GM19043 (cell line): ENCODE results near the gene LPCAT2.

Experiments
- ATAC-seq: cut with Tn5 transposase; IDR thresholded peaks from one replicate; pipeline ENCODE4 v1.9.1; 2021; ENCODE audit warnings: low read depth; ENCODE audit not compliant: unreplicated experiment

Gene LPCAT2

DNA sequence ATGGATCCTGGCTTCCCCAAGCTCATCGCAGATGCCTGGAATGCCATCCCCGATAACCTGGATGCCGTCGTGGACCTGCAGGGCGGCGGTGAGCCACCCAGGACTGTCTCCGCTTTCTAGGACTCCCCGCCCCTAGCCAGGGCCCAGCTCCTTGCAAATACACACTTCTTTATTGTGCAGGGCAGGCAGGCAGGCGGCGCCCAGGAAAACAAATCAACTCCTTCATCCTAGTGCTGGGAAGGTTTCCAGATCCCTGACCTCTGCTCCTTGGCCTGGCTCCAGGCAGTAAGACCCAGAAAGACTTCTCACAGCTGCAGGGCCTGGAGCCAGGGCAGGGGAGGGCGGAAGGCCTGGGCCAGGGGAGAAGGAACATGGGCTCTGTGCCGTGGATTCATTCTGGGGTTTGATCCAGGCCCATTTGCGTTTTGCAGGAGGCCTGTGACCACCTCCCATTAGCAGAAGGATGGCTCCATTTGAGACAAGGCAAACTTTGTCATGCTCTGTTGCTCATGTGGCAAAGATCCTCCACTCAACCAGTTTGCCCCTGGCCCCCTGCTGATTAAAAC lies 6.0 kb upstream of the LPCAT2 start:
- no peak for ATAC-seq

DNA sequence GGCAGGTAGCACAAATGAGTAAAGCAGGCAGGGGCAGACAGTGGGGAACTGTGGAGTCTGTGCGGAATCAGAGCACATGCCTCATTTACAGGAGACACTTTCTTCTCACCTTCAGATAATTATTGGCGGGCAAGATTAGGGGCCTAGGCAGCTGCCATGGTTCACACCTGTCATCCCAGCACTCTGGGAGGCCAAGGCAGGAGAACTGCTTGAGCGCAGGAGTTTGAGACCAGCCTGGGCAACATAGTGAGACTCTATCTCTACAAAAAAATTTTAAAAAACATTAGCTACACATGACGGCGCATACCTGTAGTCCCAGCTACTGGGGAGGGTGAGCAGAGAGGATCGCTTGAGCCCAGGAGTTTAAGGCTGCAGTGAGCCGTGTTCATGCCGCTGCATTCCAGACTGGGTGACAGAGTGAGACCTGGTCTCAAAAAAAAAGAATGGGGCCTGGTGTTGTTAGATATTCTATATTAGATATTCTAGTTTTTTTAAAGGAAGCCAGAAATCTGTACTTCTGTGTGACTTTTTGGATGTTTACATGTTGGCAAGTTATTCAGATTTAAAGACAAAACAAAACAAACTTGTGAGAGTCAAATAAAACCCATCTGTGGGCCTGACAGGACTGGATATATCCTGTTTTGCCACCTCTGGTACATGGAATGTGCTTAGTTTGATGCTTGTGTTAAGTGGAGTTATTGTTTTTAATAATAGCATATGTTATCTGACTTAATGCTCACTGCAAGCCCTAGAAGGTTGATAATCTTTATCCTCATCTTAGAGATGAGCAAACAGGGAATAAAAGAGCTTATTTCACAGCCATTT lies 4.9 kb upstream of the LPCAT2 start:
- no peak for ATAC-seq

DNA sequence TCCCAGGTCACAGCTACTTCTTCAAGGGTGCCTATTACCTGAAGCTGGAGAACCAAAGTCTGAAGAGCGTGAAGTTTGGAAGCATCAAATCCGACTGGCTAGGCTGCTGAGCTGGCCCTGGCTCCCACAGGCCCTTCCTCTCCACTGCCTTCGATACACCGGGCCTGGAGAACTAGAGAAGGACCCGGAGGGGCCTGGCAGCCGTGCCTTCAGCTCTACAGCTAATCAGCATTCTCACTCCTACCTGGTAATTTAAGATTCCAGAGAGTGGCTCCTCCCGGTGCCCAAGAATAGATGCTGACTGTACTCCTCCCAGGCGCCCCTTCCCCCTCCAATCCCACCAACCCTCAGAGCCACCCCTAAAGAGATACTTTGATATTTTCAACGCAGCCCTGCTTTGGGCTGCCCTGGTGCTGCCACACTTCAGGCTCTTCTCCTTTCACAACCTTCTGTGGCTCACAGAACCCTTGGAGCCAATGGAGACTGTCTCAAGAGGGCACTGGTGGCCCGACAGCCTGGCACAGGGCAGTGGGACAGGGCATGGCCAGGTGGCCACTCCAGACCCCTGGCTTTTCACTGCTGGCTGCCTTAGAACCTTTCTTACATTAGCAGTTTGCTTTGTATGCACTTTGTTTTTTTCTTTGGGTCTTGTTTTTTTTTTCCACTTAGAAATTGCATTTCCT lies 3.4 kb upstream of the LPCAT2 start:
- no peak for ATAC-seq

DNA sequence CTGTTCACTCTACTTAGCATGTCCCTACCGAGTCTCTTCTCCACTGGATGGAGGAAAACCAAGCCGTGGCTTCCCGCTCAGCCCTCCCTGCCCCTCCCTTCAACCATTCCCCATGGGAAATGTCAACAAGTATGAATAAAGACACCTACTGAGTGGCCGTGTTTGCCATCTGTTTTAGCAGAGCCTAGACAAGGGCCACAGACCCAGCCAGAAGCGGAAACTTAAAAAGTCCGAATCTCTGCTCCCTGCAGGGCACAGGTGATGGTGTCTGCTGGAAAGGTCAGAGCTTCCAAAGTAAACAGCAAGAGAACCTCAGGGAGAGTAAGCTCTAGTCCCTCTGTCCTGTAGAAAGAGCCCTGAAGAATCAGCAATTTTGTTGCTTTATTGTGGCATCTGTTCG lies 2.8 kb upstream of the LPCAT2 start:
- no peak for ATAC-seq

DNA sequence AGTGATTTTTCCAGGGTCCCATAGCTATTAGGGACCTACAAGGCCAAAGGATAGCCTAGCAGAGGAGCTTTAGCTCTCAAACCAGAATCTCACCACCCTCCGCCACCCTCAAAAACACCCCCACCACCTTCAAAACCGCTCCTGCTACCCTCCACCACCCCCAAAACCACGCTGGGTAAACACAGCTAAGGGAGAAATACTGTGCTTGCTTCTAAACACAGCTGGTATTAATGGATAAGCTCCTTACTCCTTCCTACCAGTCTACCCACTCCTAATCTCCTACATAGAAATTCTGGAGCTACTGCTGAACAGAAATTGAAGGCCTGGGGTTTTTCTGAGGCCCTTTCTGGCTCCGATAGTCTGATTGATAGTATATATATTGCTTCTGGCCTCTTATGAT lies 2.2 kb upstream of the LPCAT2 start:
- ATAC-seq, result no peak

DNA sequence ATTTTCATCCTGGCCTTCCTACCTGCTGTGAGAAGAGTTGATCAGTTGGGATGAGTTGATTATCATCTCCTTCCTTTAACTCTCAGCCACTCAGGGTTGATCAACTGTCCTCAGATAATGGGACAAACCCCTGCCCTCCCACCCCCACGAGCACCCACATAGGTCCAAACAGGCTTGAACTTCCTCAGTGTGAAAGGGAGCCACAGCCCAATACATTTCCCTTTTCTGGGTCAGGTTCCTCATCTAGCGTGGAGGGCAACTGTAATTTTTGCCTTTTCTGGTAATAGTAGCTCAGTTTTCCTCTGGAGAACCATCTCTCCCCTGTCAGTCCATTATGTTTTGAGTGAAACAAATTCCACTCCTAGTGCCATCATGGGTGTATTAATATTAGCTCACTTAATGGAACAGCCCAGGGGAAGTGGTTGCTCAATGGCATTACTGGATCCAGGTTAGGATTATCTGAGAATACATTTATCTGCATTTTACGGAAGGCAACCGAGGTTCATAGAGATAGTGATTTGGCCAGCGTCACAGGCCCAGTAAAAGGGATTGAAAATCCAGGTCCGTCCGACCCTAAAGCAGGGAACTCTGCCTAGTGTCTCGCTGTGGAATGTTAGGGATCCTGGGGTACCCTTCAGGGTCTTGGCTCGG lies 476 bp upstream of the LPCAT2 start:
- ATAC-seq, result no peak

DNA sequence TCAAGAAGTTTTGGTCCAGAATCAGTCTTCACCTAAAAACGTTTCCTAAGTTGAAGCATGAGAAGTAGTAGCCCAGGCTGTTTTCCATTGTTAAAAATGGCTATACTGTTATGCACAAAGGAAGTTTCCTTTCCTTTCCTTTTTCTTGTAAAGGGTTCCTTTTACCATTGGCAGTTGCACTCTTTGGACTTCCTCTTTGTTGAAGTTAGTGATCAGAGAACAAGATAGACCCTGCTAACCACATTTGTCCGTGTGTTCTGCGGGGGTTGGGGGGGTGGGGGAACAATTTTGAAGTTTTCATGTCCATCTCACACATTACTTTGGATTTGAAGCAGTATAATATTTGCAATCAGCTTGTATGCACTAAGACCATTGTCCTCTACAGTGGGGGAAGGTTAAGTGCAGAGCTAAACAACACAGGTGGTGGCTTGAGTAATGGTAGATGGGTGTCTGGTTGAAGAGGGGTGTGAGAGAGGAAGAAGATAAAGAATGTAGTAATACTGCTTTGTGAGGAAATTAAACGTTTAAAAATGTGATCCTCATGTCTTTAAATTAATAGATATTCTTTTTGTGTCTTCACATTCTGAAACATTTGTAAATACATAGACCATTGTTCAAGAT lies 1.4 kb downstream of the LPCAT2 start:
- no peak for ATAC-seq

DNA sequence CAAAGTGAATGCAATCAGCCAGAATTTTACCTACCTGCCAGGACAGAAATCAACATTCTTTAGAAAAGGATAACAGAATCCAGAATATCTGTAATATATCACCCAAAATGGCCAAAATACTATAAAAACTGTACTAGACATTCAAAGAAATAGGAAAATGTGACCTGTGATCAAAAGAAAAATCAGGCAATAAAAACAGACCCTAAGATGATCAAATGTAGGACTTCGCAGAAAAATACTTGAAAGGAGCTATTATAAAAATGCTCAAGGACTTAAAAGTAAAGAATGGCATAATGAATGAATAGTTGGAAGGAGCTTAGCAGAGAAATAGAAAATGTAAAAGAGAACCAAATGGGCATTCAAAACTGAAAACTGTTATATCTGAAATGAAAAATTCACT lies 4.1 kb downstream of the LPCAT2 start:
- ATAC-seq, result no peak

DNA sequence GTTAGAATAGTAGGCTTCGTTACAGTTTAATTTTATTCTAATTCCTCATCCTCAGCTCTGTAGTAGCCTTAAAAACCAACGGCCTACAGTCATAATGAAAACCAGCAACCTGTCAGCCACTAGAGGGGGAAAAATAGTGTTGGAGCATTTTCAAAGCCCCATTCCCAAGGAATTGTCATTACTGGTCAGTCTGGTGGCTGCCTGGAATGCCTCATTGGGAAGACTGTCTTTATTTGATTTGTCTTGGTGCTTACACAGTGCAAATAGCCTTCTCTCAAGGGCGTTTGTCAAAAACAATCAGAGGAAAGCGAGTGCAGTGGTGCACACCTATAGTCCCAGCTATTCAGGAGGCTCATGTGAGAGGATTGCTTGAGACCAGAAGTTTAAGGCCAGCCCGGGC lies 4.7 kb downstream of the LPCAT2 start:
- no peak for ATAC-seq

DNA sequence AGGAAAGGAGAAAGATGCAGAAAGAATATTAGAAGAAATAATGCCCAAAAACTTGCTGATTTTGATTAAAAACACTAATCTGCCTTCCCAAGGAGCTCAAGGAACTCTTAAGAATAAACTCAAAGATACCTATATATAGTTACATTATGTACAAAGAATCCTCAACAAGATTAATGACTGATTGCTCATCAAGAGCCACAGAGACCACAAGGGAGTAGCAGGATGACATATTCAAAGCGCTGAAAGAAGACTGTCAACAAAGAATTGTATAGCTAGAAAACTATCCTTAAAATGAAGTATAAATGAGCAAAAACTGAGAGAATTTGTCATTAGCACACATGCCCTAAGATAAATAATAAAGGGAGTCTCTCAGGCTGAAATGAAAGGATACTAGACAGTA lies 6.2 kb downstream of the LPCAT2 start:
- no peak for ATAC-seq

DNA sequence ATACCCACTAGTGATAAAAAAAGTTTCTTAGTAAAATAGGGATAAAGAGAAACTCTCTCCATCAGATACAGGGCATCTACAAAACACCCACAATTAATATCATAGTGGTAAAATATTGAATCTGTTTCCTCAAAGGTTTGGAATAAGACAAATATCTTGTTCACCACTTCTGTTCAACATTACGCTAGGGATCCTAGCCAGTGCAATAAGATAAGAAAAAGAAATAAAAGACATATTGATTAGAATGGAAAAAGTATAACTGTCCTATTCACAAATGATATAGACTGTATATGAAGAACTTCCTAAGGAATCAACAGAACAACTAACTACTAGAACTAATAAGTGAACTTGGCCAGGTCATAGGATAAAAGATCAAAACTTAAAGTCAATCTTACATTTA lies 12.9 kb downstream of the LPCAT2 start:
- no peak for ATAC-seq

DNA sequence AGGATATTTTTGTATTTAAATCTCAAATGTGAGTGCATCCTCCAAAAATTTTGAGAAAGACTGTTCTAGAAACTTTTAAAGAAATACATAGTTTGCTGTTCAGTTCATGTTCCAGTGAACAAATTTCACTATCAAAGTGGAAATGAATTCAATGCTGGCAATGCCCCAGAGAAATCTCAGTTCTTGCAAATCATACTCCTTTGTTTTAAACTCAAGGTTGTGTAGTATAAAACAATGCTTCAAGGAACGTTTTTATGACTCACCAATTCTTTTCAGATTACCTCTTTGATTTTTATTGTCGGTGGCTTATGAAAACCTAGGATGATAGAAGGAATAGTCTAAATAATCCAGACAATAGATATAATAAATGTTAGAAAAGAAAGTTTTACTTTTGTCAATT lies 17.6 kb downstream of the LPCAT2 start:
- no peak for ATAC-seq

DNA sequence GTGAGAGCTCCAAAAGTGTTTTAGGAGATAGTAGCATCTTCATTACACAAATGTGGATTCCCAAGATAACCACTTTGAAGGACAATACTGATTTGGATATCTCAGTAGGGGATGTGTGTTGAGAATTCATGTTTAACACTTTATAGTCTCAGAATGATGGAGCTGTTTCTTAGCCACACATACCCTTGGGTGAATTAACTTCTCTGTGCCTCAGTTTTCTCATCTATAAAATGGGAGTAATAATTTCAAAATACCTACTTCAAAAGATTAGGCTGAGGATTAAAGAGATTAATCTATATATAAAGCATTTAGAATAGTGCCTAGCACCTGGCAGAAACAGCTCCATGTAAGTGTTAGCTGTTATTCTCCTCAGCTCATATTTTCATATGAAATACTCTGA lies 19.0 kb downstream of the LPCAT2 start:
- ATAC-seq, result no peak

DNA sequence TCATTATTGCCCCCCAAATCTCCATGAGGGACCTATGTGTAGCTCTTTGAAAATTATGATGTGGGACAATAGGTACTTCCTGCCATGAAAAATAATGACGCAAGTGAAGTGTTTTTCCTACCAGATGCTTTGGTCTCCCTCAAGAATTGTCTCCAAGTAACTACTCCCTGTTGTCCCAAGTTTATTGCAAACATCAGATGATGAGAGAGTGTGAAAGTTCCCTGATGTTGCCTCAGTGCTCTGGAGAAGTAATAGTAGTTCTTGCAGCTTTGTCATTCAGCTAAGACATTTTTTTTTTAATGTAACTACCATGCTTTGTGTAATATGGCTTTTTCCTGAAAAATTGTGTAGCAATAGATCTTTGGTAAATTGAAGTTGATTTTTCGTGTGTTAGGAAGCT lies 20.1 kb downstream of the LPCAT2 start:
- no peak for ATAC-seq

DNA sequence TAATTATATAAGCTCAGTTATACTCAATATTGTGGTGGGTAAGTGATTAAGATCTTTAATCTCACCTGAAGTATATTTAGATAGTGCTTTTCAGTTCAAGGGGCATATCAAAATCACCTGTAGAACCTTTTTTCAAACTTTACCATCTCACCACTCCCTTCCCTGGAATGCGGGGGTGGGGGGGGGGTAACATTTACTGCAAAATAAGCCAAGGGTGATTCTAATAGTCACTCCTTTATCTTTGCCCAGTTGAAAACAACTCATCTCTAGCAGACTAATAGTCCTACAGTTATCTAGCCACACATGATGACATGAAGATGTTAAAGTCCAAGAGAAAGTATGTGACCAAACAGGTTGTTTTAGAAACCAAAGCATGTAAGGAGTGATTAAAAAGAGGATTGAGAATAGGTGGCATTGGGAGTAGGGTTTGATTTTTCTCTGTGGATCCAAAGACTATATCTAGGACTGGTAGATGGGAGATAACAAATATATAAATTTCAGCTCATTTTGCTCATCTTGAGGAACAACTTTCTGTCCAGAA lies 21.5 kb downstream of the LPCAT2 start:
- no peak for ATAC-seq

DNA sequence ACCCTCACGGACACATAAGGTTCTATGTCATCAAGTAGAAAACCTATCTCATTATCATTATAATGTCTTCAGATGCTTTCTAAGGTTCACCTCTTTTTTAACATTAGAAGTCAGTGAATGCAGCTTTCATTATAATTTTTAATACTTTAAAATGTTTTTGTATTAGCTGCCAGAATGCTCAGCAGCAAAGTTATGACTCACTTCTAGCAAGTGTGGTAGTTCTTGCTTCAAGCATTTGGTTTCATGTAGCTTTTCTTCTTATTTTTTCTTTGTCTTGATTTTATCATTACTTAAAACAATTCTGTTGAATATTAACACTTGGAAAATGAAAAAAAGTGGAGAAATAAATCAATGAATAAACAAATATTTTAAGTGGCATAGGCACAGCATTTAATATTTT lies 23.4 kb downstream of the LPCAT2 start:
- no peak for ATAC-seq

DNA sequence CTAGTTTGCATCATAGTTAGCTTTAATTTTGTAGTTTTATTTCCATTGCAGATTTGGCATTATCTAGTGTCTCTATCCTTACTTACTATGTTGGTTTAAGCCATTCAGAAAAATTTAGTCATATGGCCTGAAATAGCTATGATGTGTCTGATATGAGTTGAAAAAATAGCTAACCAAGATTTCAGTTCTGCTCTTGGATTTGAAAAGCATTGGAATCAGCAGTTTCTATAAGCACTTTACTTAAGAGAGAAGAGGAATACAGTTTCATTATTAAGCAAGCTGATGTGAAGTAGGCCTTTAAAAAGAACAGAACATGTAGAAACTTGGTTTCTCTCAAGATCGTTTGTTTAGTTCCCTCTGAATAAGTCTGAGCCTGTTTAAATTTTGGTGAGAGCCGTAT lies 25.9 kb downstream of the LPCAT2 start:
- no peak for ATAC-seq

DNA sequence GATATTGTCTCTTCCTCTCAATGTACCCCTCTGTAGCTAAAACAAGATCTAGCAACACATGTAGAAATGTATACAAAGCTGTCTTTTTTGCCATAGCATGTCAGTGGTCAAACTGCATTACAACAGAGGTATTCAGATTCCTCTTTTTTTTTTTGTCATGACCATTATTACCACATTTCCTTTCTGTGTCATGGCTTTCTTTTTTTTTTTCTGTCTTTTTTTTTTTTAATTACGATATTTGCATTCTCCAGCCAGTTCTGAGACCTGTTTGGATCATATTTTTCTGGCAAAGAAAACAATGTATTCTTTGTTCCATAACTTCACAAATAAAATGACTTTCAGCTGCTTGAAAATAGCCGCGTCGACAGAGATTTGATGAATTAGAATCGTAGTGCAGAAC lies 30.2 kb downstream of the LPCAT2 start:
- no peak for ATAC-seq

DNA sequence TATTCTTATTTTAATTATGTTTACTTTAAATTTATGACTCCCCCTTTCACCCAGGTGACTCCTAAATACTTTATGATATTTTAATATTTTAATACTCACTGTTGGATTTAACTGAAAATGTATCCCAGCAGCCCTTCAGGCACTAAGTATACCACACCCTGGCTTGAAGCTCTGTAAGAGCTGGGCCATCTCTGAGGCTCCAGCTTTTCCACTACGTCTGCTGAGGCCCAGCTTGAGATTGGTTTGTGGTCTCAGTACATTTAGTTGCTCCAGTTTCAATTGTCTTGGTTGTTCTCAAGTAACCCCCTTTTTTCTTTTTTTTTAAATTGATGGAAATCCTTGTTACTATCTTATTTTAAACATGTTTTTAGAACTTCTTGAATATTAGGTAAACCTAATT lies 30.6 kb downstream of the LPCAT2 start:
- ATAC-seq, result no peak

DNA sequence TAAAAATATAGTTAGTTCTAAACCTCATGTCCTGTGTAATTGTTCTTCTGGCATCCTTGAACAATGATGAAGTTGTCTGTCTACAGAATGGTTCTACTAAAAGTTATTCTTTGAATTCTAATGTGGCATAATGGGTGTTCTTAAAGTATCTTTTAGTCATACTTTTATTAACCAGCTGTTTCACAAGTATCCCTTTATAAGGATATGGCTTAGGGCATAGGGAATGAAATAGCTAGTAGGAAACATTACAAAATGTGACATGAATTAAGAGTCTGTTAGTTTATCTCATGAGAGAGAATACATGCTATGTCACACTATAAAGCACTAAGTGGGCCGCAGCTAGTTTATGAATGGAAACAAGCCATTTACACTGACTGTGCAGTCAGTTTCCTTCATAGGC lies 31.3 kb downstream of the LPCAT2 start:
- ATAC-seq, result no peak
